ENCODE data around the gene FOCAD.
A peak's percentile ranks its signal among the peaks of the same experiment; 100 is the strongest.

Gene FOCAD

DNA sequence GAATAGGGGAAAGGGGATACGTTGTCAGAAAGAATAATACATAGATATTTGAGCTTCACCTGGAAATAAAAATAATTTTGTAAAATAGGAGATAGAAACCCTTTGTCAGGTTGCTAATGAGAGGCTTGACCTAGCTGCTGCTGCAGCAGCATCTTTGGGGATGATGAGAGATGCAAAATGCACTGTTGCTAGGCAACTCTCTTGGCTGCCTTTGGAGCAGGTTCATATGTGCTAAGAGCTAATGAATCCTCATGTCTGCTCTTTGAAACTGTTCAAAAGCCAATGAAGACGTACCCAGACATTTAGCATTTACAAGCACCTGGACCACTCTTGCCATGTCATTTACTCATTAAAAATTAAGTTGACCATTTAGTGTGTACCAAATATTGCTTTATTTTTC is 121.7 kb downstream of the FOCAD start:
- DNase-seq, result peak; percentile 19

GRCh38 chr9:20808002-20808401 is 123.9 kb downstream of the FOCAD start:
- no peak for DNase-seq

DNA sequence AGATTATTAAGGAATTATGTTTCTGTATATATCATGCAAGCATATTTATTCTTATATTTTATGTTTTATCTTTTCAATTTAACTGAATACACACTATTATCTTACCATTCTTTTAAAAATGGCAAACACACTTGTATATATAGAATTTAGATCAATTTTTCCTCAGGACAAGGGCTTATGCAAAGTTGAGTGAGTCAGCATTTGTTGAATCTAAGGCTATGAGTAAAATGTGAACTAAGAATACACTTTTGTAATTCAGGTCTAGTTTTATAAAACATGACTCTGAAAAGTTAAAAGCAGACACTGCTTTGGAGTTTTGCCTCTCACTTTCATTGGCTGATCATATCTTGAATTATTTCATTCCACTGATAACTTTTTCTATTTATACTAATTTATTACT is 127.8 kb downstream of the FOCAD start:
- DNase-seq, result no peak

DNA sequence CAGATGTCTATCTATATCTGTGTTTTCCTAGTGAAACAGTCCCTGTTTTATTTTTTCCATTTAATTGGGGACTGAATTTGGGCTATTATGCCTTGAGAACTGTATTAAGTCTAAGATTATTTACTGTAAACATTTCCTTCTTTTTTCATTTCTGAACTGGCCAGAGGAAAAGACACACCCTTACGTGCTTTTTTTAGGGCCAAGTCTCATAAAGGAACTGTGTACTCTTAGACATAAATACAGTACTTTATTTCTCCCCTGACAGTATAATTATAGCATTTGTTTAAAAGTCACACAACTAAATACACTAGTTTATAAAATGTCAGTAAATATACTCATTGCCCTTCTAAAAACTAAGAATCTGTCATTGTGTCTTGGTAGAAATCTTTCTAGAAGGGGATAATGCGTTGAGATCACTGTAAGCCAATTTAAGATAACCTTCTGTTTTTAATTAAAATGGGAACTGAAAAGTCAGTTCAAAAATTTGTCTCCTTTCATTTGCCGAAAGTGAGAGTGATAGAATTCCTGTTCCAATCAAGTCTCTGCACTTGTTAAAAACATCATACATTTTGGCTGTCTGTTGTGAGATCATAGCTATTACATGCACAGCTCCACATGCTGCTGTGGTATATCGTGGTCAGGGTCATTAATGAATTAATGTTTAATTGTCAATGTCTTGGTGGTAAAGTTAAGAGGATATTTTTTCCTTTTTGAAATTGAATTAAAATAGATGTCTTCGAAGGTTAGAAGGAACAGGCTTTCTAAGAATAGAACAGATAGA is 132.1 kb downstream of the FOCAD start:
- DNase-seq, result no peak

DNA sequence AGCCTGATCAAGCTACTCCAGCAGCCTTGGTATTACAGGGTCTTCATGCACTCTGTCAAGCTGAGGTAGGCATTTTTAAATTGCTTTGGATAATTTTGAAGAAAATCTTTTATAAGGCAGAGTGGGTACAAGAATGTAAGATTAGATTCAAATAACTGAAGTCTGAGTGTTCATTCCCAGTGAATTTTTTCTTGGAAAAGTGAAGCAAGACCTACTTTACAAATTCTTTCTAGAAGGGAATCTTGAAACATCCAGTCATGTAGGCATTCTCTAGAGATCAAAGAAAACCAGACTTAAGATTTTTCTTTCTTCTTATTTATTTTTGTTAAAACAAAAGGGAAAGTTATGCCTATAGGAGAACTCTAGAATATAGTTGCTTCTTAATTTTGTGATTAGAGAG is 139.0 kb downstream of the FOCAD start:
- no peak for DNase-seq

DNA sequence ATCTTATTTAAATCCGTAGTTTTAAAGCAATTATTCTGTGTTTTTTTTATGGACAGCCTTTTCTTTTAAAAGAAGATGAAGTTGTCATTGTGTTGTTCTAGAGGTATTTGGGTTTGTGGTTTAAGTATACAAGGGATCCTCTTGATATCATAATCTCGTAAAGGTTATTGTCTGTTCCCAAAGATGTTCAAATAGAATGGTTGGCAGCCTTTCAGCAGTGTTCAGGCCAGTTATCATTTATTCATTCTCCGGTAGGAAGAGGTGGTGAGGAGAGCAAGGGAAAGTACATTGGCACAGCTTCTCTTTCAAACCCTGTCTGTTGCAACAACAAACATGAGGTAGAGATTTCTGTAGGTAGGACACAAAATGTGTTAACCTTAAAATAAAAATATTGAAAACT is 147.0 kb downstream of the FOCAD start:
- no peak for DNase-seq

DNA sequence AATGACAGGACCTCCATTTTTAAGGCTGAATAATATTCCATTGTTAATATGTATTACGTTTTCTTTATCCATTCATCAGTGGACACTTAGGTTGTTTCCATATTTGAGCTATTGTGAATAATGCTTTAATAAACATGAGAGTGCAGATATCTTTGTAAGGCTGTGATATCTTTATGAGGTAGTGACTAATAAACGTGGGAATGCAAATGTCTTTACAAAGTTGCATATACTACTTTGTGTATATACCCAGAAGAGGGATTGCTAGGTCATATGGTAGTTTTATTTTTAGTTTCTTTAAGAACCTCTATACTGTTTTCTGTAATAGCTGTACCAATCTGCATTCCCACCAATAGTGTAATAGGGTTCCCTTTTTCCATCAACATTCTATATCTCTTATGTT is 148.7 kb downstream of the FOCAD start:
- no peak for DNase-seq

- peak; percentile 96 for DNase-seq
These were observed 151.6 kb downstream of the FOCAD start for GRCh38 chr9:20835377-20836286.

GRCh38 chr9:20837166-20837565 is 153.1 kb downstream of the FOCAD start:
- DNase-seq, result no peak

DNA sequence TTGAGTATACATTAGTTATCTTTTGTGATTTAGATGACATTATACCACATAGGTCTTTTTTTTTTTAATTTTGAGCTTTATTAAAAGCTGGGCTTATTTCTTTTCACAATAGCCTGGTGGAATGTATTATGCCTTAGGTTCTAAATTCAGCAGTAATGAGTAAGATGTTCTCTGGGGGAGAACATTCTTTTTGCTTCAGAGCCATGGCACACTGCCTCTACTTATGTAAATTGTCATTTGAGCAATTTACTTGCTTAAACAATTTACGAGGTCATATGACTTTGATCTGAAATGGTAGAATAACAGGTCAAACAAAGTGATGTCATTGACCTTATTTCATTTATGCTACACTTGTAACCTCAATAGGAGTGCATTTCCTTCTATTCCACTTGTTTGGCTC is 154.2 kb downstream of the FOCAD start:
- DNase-seq, result no peak

DNA sequence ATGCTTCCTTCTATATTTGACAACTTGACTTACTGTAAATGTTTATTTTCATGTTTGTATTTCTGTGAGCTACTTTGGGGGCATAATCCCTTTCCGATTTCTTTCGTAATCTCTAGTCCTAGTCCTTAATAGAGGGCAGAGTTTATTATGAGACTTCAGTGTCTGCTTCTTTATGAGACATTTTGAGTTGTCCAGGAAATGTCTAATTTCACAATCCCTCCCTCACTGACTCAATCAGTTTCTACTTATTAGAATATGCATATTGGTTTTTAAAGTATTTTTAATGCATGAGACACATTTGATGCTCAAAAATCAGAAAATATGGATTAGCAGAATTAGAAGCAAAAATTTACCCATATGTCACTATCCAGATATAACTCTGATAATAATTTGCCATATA is 160.9 kb downstream of the FOCAD start:
- no peak for DNase-seq

- DNase-seq, result no peak
These were observed 164.4 kb downstream of the FOCAD start for GRCh38 chr9:20848490-20848889.

DNA sequence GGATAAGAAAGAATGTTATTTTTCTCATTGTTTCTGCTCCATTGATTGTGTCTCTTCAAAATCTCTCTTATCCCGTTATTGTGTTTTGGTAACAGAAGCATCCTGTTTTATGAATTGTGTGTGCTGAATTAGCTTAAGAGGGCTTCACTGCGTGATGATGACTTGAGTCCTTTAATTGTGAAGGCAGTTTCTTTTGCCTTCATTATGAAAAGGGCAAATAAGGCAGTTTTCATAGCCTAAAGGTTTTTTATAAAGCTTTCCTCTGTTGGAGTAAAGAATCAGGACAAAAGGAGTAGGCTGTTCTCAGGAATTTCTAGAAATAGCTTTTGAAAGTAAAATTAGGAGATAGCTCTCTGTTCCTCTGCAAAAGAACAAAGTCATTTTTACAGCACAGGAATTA is 169.8 kb downstream of the FOCAD start:
- DNase-seq, result peak; percentile 7

DNA sequence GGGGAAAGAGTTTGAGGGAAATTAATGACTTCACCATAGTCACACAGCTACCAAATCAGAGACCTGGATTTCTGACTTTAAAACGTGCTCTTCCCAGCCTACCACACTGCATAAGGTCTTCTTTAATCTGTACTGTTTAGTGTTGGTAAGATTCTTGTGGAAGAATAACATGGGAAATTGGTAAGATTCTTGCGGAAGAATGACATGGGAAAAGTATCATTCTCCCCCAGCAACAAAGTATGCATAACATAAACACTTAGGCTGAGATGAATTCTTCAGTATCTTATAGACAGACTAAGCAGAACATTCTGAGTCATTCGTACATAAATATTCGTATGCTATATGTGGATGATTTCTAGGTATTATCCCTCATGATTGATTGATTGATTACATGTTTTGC is 170.4 kb downstream of the FOCAD start:
- no peak for DNase-seq

DNA sequence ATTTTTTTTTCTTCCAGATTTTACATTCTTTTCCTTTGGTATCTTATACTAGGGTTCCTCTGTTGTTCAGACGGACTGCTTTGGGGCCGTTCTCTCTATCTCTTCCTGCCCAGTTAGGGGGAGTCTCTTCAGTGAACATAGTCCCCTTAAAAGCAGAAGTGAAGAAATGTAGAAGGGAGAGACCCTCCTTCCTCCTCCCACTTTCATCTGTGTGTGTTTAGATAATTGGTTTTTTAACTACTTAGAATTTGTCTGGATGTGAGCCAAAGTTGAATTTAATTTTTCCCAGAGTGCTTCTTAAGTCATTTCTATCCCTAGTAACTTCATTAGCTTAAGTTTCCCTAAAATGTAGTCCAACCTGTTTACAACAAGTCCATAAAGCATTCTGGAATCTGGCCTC is 179.9 kb downstream of the FOCAD start:
- DNase-seq, result no peak

DNA sequence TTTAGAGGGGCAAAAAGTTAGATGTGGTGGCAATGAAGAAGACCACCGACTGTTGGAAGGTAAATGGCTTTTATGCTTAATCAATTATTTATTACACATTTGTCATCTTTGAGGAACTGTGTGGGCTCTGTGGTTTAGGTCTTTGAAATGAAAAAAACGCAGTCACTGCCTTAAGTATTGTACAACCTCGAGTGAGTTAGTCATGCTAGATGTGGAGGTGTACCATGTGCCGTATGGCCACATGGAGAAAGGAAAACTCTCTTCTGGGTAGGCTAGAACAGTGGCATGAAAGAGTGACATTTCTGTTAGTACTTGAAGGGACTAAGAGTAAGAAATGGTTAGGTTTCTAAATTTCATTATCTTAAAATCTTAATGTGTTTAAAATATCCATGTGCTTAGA is 181.3 kb downstream of the FOCAD start:
- no peak for DNase-seq

- DNase-seq, result no peak
These were observed 186.1 kb downstream of the FOCAD start for GRCh38 chr9:20870115-20870514.

DNA sequence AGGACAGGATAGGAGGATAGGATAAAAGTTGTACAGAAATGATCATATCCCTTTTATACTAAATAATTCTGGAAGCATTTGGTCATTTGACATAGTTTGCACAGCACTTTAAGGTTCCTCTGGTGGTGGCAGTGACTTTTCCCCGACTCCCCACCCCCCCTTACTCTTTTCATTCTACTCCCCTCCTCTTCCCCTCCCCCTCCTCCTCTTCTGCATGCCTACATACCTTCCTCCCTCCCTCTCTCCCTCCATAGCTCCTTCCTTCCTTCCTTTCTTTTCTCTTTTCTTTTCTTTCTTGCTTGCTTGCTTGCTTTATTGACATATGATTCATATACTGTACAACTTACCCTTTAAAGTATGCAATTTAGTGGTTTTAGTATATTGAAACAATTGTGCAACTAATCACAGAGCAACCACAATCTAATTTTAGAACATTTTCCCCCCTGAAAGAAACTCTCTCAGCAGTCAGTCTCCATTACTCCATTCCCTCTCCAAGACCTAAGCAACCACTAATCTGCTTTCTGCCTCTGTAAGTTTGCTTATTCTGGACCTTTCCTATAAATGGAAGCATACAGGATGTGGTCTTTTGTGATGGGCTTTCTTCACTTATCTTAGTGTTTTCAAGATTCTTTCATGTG is 188.4 kb downstream of the FOCAD start:
- no peak for DNase-seq

GRCh38 chr9:20873240-20873865 is 189.3 kb downstream of the FOCAD start:
- DNase-seq, result no peak

GRCh38 chr9:20880271-20880670 is 196.2 kb downstream of the FOCAD start:
- DNase-seq, result no peak

- no peak for DNase-seq
These were observed 196.6 kb downstream of the FOCAD start for GRCh38 chr9:20880675-20881074.

GRCh38 chr9:20884985-20885593 is 201.0 kb downstream of the FOCAD start:
- peak; percentile 40 for DNase-seq
